ENCODE results near the gene MPPE1.

DNA sequence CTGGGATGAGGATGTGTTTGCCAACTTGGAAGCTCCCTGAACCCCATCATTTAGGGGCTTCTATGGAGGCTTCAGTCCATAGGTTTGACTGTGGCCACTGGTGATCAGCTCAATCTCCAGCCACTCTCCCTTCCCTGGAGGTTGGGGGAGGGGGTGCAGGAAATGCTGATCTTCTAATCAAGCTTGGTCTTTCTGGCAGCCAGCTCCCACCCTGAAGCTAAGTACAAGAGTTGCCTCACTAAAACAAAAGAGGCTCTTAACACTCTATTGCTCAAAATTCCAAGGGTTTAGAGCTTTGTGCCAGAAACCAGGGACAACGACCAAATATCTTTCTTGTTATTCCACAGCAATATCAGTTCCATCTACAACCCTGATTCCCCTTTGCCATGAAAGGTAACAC, 19.4 kb upstream of the MPPE1 start:
- TF ChIP-seq ISL1 (CRISPR knock-in tag; IDR thresholded peaks at IDR 0.05) (no peak), PATZ1 (CRISPR knock-in tag; IDR thresholded peaks at IDR 0.05; ENCODE audit: borderline replicate concordance) (no peak), ZC3H10 (CRISPR knock-in tag; IDR thresholded peaks at IDR 0.05) (no peak), OSR1 (CRISPR knock-in tag; IDR thresholded peaks at IDR 0.05) (no peak), ARNTL (CRISPR knock-in tag; IDR thresholded peaks at IDR 0.05; ENCODE audit: borderline replicate concordance, low read depth) (no peak), ESRRG (CRISPR knock-in tag; IDR thresholded peaks at IDR 0.05) (no peak)
- TF ChIP-seq, protein P1, sequence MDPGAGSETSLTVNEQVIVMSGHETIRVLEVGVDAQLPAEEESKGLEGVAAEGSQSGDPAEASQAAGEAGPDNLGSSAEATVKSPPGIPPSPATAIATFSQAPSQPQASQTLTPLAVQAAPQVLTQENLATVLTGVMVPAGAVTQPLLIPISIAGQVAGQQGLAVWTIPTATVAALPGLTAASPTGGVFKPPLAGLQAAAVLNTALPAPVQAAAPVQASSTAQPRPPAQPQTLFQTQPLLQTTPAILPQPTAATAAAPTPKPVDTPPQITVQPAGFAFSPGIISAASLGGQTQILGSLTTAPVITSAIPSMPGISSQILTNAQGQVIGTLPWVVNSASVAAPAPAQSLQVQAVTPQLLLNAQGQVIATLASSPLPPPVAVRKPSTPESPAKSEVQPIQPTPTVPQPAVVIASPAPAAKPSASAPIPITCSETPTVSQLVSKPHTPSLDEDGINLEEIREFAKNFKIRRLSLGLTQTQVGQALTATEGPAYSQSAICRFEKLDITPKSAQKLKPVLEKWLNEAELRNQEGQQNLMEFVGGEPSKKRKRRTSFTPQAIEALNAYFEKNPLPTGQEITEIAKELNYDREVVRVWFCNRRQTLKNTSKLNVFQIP (CRISPR knock-in tag; IDR thresholded peaks at IDR 0.05; ENCODE audit: borderline replicate concordance, low read depth): no peak
